Esophagus squamous epithelium (tissue), 4 donors: Measurements from ENCODE around the gene KRTAP10-10.
"Not testable (repeated sequence)": the region's sequence is repeated elsewhere in the genome, so short reads cannot be mapped to it uniquely, and the experiment has no call there.

ENCODE experiments used
- CTCF ChIP-seq, 6 experiments: fragments of 450-650 bp in 4 of 6; fragments of 200-600 bp in 2 of 6; sonication (generic) in 2 of 6; IDR thresholded peaks; one replicate each; pipeline ENCODE4 v1.5.1; 2016 to 2019; ENCODE audit warnings: antibody characterized with exemption in 6 of 6, mild to moderate bottlenecking in 4 of 6, moderate library complexity in 4 of 6
- POLR2A ChIP-seq, 4 donors: fragments of 450-650 bp; IDR thresholded peaks; one replicate each; pipeline ENCODE4 v1.6.1; 2017; ENCODE audit warnings: antibody characterized with exemption in 4 of 4, mild to moderate bottlenecking in 4 of 4, moderate library complexity in 3 of 4

- not testable (repeated sequence) for TF ChIP-seq POLR2A, CTCF (IDR thresholded peaks at IDR 0.05)
Measured at GRCh38 chr21:44627181-44627822, 9.9 kb upstream of the KRTAP10-10 start.
